OCI-LY3 (cell line): ENCODE measurements around the gene TSGA10IP.

ENCODE experiments used
- H2AFZ ChIP-seq: fragments of 200-600, 300-600 bp; shearing (Covaris generic); 2 replicates; pipeline ENCODE4 v1.6.0; 2014; ENCODE audit warnings: antibody characterized with exemption, low read depth, low read length
- H3K27ac ChIP-seq: fragments of 200-600, 300-600 bp; sonication (generic); 2 replicates; pipeline ENCODE4 v1.5.1; 2014; ENCODE audit warnings: mild to moderate bottlenecking, low read length, moderate library complexity, mixed read lengths
- H3K27me3 ChIP-seq: fragments of 200-600, 300-600 bp; sonication (generic); 2 replicates; pipeline ENCODE4 v1.6.1; 2014; ENCODE audit warnings: low read depth, low read length, mixed read lengths
- H3K36me3 ChIP-seq: fragments of 200-600, 300-600 bp; sonication (generic); replicated peaks from 2 replicates; pipeline ENCODE3; 2014; ENCODE audit warnings: low read depth, low read length, mixed read lengths
- H3K4me1 ChIP-seq: fragments of 300-600, 200-600 bp; sonication (generic); 2 replicates; pipeline ENCODE4 v1.6.1; 2014; ENCODE audit warnings: low read length, mixed read lengths
- H3K4me2 ChIP-seq: fragments of 200-600, 300-600 bp; sonication (generic); 2 replicates; pipeline ENCODE4 v1.6.1; 2014; ENCODE audit warnings: low read length, mixed read lengths
- H3K4me3 ChIP-seq: fragments of 300-600, 200-600 bp; sonication (generic); 2 replicates; pipeline ENCODE4 v1.5.1; 2014; ENCODE audit warnings: antibody characterized with exemption, mild to moderate bottlenecking, low read length, moderate library complexity
- H3K79me2 ChIP-seq: fragments of 300-600, 200-600 bp; shearing (Covaris generic); 2 replicates; pipeline ENCODE4 v1.6.1; 2014; ENCODE audit warnings: mild to moderate bottlenecking, low read length, mixed read lengths
- H3K9ac ChIP-seq: fragments of 300-600, 200-600 bp; shearing (Covaris generic); 2 replicates; pipeline ENCODE4 v1.6.0; 2014; ENCODE audit warnings: mild to moderate bottlenecking, low read length, moderate library complexity
- H3K9me3 ChIP-seq: fragments of 200-600, 300-600 bp; shearing (Covaris generic); 2 replicates; pipeline ENCODE4 v1.6.1; 2014; ENCODE audit warnings: low read length, mixed read lengths; ENCODE audit not compliant: insufficient read depth
- H4K20me1 ChIP-seq: fragments of 200-600, 300-600 bp; sonication (generic); 2 replicates; pipeline ENCODE4 v1.6.1; 2016; ENCODE audit warnings: low read length, mixed read lengths; ENCODE audit not compliant: insufficient read depth
- EZH2phosphoT487 ChIP-seq: fragments of 200-600 bp; shearing (Covaris generic); IDR thresholded peaks from 2 replicates; pipeline ENCODE4 v1.6.1; 2018; ENCODE audit warnings: antibody characterized with exemption, mixed run types, low read depth
- TF ChIP-seq, protein P1 (sequence below): fragments of 200-600, 300-600 bp; sonication (generic); IDR thresholded peaks from 2 replicates; pipeline ENCODE4 v1.5.1; 2014; ENCODE audit warnings: antibody characterized with exemption, low read length, low read depth

Gene TSGA10IP

DNA sequence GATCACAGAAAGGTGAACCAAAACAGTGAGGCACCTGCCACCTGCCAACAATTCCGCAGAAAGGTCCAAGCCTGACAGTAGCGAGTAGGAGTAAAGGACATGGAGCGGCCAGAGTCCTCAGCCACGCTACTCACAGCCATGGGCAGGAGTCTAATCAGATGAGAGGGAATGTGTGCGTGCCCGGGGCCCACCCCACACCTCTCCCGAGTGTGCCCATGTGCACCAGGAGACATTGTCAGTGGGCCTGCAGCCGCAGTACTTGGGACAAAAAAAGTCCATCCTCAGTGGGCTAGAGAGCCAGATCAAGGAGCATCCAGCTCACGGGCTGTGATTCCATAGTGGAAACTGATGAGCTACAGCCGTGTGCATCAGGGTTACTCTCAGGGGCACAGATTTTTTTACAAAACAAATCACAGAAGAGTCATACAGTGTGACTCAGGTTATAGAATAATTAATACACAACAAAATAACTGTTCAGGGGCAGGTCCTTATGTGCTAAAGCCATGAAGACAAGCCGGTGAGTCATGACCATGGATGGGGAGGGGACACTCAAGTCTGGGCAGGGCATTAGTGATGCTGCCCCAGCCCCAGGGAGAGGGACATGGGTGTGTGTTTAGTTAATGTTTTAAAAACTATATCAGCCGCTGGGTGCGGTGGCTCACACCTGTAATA lies 28.3 kb downstream of the TSGA10IP start:
- Histone ChIP-seq H4K20me1 (no peaks in the 10 kb centered on the region), H3K27ac (no peak overlapping the region), H3K36me3 (peaks cover 37% of the 10 kb centered on the region), H3K79me2 (no peaks in the 10 kb centered on the region), H3K27me3 (no peaks in the 10 kb centered on the region), H3K9me3 (no peaks in the 10 kb centered on the region), H3K4me1 (no peaks in the 10 kb centered on the region), H3K9ac (no peak overlapping the region), H3K4me2 (no peak overlapping the region), H3K4me3 (no peak overlapping the region), H2AFZ (no peak overlapping the region)
- TF ChIP-seq, protein P1, sequence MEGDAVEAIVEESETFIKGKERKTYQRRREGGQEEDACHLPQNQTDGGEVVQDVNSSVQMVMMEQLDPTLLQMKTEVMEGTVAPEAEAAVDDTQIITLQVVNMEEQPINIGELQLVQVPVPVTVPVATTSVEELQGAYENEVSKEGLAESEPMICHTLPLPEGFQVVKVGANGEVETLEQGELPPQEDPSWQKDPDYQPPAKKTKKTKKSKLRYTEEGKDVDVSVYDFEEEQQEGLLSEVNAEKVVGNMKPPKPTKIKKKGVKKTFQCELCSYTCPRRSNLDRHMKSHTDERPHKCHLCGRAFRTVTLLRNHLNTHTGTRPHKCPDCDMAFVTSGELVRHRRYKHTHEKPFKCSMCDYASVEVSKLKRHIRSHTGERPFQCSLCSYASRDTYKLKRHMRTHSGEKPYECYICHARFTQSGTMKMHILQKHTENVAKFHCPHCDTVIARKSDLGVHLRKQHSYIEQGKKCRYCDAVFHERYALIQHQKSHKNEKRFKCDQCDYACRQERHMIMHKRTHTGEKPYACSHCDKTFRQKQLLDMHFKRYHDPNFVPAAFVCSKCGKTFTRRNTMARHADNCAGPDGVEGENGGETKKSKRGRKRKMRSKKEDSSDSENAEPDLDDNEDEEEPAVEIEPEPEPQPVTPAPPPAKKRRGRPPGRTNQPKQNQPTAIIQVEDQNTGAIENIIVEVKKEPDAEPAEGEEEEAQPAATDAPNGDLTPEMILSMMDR: no peak
- no peak for TF ChIP-seq EZH2phosphoT487

- no peaks in the 10 kb centered on the region for H3K79me2 ChIP-seq
- H3K9ac ChIP-seq: no peak overlapping the region
- H3K27ac ChIP-seq: no peak overlapping the region
- H3K27me3 ChIP-seq: no peaks in the 10 kb centered on the region
- H4K20me1 ChIP-seq: no peaks in the 10 kb centered on the region
- peaks cover 28% of the 10 kb centered on the region for H3K36me3 ChIP-seq
- H3K9me3 ChIP-seq: no peaks in the 10 kb centered on the region
- no peaks in the 10 kb centered on the region for H3K4me1 ChIP-seq
- H3K4me2 ChIP-seq: no peak overlapping the region
- no peak overlapping the region for H3K4me3 ChIP-seq
- TF ChIP-seq, protein P1: no peak
- no peak for TF ChIP-seq EZH2phosphoT487
- no peak overlapping the region for H2AFZ ChIP-seq
Observed at GRCh38 chr11:65975771-65976170, 30.5 kb downstream of the TSGA10IP start.

DNA sequence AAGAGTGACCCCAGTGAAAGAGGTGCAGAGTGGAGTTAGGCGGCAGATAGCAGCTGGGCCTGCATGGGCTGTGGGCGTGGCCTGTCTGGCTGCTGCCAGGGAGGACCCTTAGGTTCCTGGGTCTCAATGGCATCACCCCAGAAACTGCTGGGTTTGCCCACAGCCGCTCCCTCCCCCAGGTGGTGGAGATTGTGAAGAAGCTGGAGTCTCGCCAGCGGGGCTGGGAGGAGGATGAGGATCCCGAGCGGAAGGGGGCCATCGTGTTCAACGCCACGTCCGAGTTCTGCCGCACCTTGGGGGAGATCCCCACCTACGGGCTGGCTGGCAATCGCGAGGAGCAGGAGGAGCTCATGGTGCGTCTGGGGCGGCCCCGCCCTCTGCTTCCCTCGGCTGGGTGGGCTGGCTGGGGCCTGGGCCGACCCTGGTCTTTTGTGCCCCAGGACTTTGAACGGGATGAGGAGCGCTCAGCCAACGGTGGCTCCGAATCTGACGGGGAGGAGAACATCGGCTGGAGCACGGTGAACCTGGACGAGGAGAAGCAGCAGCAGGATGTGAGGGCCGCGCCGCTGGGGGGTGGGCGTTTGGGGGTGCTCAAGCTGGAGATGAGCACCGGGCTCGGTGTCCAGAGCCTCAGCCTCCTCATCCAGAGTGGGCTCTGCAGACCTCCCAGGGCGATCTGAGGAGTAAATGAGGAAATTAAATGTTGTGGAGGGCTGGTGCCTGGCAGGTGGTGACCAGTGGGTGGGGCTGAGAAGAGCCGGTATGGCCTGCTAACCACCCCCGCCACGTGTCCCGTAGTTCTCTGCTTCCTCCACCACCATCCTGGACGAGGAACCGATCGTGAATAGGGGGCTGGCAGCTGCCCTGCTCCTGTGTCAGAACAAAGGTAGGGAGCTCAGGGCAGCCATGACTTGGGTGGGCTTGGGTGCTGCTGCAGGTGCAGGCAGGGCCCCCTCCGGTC lies 31.2 kb downstream of the TSGA10IP start:
- Histone ChIP-seq H2AFZ (no peak overlapping the region), H3K27ac (no peak overlapping the region), H3K36me3 (peaks cover 28% of the 10 kb centered on the region), H3K4me3 (no peak overlapping the region), H3K4me2 (no peak overlapping the region), H3K27me3 (no peaks in the 10 kb centered on the region), H3K79me2 (no peaks in the 10 kb centered on the region), H3K9me3 (no peaks in the 10 kb centered on the region), H3K9ac (no peak overlapping the region), H3K4me1 (no peaks in the 10 kb centered on the region), H4K20me1 (no peaks in the 10 kb centered on the region)
- no peak for TF ChIP-seq EZH2phosphoT487
- TF ChIP-seq, protein P1: no peak

- Histone ChIP-seq H3K27ac (no peak overlapping the region), H3K27me3 (no peaks in the 10 kb centered on the region), H3K9me3 (no peaks in the 10 kb centered on the region), H3K36me3 (peaks cover 23% of the 10 kb centered on the region), H3K79me2 (no peaks in the 10 kb centered on the region), H4K20me1 (no peaks in the 10 kb centered on the region), H3K4me2 (no peak overlapping the region), H3K4me3 (no peak overlapping the region), H3K4me1 (no peaks in the 10 kb centered on the region), H2AFZ (no peak overlapping the region), H3K9ac (no peak overlapping the region)
- TF ChIP-seq, protein P1: no peak
Observed at GRCh38 chr11:65977621-65978390, 32.5 kb downstream of the TSGA10IP start.
